CD4-positive, alpha-beta T cell treated with Interleukin-10 for 1 hour (primary cell): ENCODE results near the gene ARMC9.
"Not testable (repeated sequence)": the region's sequence is repeated elsewhere in the genome, so short reads cannot be mapped to it uniquely, and the experiment has no call there.

Source experiments
- DNase-seq: peaks from one replicate; pipeline ENCODE4 v3.0.0-alpha.2; 2020

ARMC9 gene

GRCh38 chr2:231292472-231293134 is 94.2 kb downstream of the ARMC9 start:
- no peak for DNase-seq

- DNase-seq = no peak
These were observed 94.7 kb downstream of the ARMC9 start for GRCh38 chr2:231293163-231293562.

GRCh38 chr2:231294116-231294515 is 95.7 kb downstream of the ARMC9 start:
- no peak for DNase-seq

- no peak for DNase-seq
These were observed 96.3 kb downstream of the ARMC9 start for GRCh38 chr2:231294571-231295362.

GRCh38 chr2:231295363-231295655 is 96.9 kb downstream of the ARMC9 start:
- no peak for DNase-seq

- no peak for DNase-seq
These were observed 98.1 kb downstream of the ARMC9 start for GRCh38 chr2:231296401-231296974.

- peak; percentile 22 for DNase-seq
These were observed 98.9 kb downstream of the ARMC9 start for GRCh38 chr2:231297108-231297908.

- DNase-seq = no peak
These were observed 99.7 kb downstream of the ARMC9 start for GRCh38 chr2:231298091-231298490.

- DNase-seq = peak; percentile 5
These were observed 100.8 kb downstream of the ARMC9 start for GRCh38 chr2:231299267-231299666.

GRCh38 chr2:231300020-231300721 is 101.7 kb downstream of the ARMC9 start:
- DNase-seq = no peak

- DNase-seq = no peak
These were observed 102.3 kb downstream of the ARMC9 start for GRCh38 chr2:231300722-231301076.

- DNase-seq = not testable (repeated sequence)
These were observed 105.8 kb downstream of the ARMC9 start for GRCh38 chr2:231304259-231304658.

- no peak for DNase-seq
These were observed 106.8 kb downstream of the ARMC9 start for GRCh38 chr2:231305221-231305620.

GRCh38 chr2:231306791-231307393 is 108.5 kb downstream of the ARMC9 start:
- no peak for DNase-seq

- DNase-seq = no peak
These were observed 109.8 kb downstream of the ARMC9 start for GRCh38 chr2:231308219-231308618.

- no peak for DNase-seq
These were observed 110.4 kb downstream of the ARMC9 start for GRCh38 chr2:231308631-231309428.

GRCh38 chr2:231312066-231312465 is 113.6 kb downstream of the ARMC9 start:
- no peak for DNase-seq

GRCh38 chr2:231315896-231316295 is 117.5 kb downstream of the ARMC9 start:
- DNase-seq = peak; percentile 7

GRCh38 chr2:231317579-231317978 is 119.1 kb downstream of the ARMC9 start:
- no peak for DNase-seq

GRCh38 chr2:231318436-231318835 is 120.0 kb downstream of the ARMC9 start:
- DNase-seq = no peak

- DNase-seq = no peak
These were observed 120.5 kb downstream of the ARMC9 start for GRCh38 chr2:231318954-231319353.

- no peak for DNase-seq
These were observed 121.4 kb downstream of the ARMC9 start for GRCh38 chr2:231319867-231320266.
